ENCODE measurements around the gene ZNF222. TPM values are rescaled to one million over a fixed set of nuclear protein-coding genes. Genes with fewer than 3 reads are reported as not detected.
A peak's percentile ranks its signal among the peaks of the same experiment; 100 is the strongest.

The ZNF222 gene
- polyA plus RNA-seq, 1 donor (not counting 4 experiments of a cell fraction or from before 2014, with no cell fraction given): 2.7 TPM

- no peak overlapping the region for H3K9ac ChIP-seq (ENCODE audit: control insufficient read depth, extremely low read depth, insufficient read depth, low read length)
- H3K27ac ChIP-seq (ENCODE audit: control insufficient read depth, insufficient read depth, low read length): no peak overlapping the region
- peaks cover 3% of the 10 kb centered on the region for H3K79me2 ChIP-seq (ENCODE audit: control insufficient read depth, insufficient read depth, low read length)
- no peak overlapping the region for H3K4me2 ChIP-seq (ENCODE audit: control insufficient read depth, extremely low read depth, insufficient read depth, low read depth, low read length)
- H3K4me1 ChIP-seq (ENCODE audit: control insufficient read depth, extremely low read depth, insufficient read depth, low read length): peaks cover 16% of the 10 kb centered on the region
- H4K20me1 ChIP-seq (ENCODE audit: control insufficient read depth, extremely low read depth, insufficient read depth, low read length): no peaks in the 10 kb centered on the region
- H3K36me3 ChIP-seq (ENCODE audit: control insufficient read depth in 2 of 2, extremely low read depth in 1 of 2, insufficient read depth in 2 of 2, low read length in 2 of 2): peaks cover 0 to 12% of the 10 kb centered on the region in 2 experiments
- FAIRE-seq: no peak
- H3K9me1 ChIP-seq (ENCODE audit: control insufficient read depth, extremely low read depth, insufficient read depth, low read length): no peaks in the 10 kb centered on the region
- H3K27me3 ChIP-seq (ENCODE audit: control insufficient read depth, extremely low read depth, insufficient read depth, low read length): no peaks in the 10 kb centered on the region
- dilution Hi-C loops (cut with MboI; ENCODE audit: extremely low pct_ligation_motif_present, low sequenced_read_pairs): no loop called here
- no peak for DNase-seq (ENCODE audit: low read depth, low spot score)
- no peak overlapping the region for H3K4me3 ChIP-seq (ENCODE audit: control insufficient read depth in 2 of 3, extremely low read depth in 1 of 3, insufficient read depth in 2 of 3, low read depth in 1 of 3, low read length in 3 of 3)
- H3K9me3 ChIP-seq (ENCODE audit: control insufficient read depth, low read depth, low read length): peaks cover 6% of the 10 kb centered on the region
- H2AFZ ChIP-seq (ENCODE audit: control insufficient read depth, low read length): no peak overlapping the region
- TF ChIP-seq CTCF (optimal IDR thresholded peaks at IDR 0.05 in 1 of 3, IDR thresholded peaks at IDR 0.05 in 1 of 3, conservative IDR thresholded peaks at IDR 0.05 in 1 of 3; ENCODE audit: extremely low read depth in 1 of 3, insufficient read depth in 2 of 3, low read length in 3 of 3): no peak
These were observed 44.2 kb downstream of the ZNF222 start for GRCh38 chr19:44069415-44069814.

- Histone ChIP-seq H3K4me1 (ENCODE audit: control insufficient read depth, extremely low read depth, insufficient read depth, low read length) (peaks cover 16% of the 10 kb centered on the region), H3K9ac (ENCODE audit: control insufficient read depth, extremely low read depth, insufficient read depth, low read length) (peak within 1 kb of the TSS; percentile 62), H3K9me1 (ENCODE audit: control insufficient read depth, extremely low read depth, insufficient read depth, low read length) (no peaks in the 10 kb centered on the region), H3K27me3 (ENCODE audit: control insufficient read depth, extremely low read depth, insufficient read depth, low read length) (no peaks in the 10 kb centered on the region), H3K4me3 (ENCODE audit: control insufficient read depth in 2 of 3, extremely low read depth in 1 of 3, insufficient read depth in 2 of 3, low read depth in 1 of 3, low read length in 3 of 3) (peak within 1 kb of the TSS; percentile 54 to 97 (median 96)), H3K9me3 (ENCODE audit: control insufficient read depth, low read depth, low read length) (no peaks in the 10 kb centered on the region), H3K4me2 (ENCODE audit: control insufficient read depth, extremely low read depth, insufficient read depth, low read depth, low read length) (peak within 1 kb of the TSS; percentile 98), H3K79me2 (ENCODE audit: control insufficient read depth, insufficient read depth, low read length) (peaks cover 9% of the 10 kb centered on the region), H4K20me1 (ENCODE audit: control insufficient read depth, extremely low read depth, insufficient read depth, low read length) (no peaks in the 10 kb centered on the region), H3K36me3 (ENCODE audit: control insufficient read depth in 2 of 2, extremely low read depth in 1 of 2, insufficient read depth in 2 of 2, low read length in 2 of 2) (peaks cover 0 to 4% of the 10 kb centered on the region in 2 experiments), H2AFZ (ENCODE audit: control insufficient read depth, low read length) (peak within 1 kb of the TSS; percentile 100), H3K27ac (ENCODE audit: control insufficient read depth, insufficient read depth, low read length) (peak within 1 kb of the TSS; percentile 64)
- TF ChIP-seq CTCF (optimal IDR thresholded peaks at IDR 0.05 in 1 of 3, IDR thresholded peaks at IDR 0.05 in 1 of 3, conservative IDR thresholded peaks at IDR 0.05 in 1 of 3; ENCODE audit: extremely low read depth in 1 of 3, insufficient read depth in 2 of 3, low read length in 3 of 3) (no peak), EZH2 (IDR thresholded peaks at IDR 0.05; ENCODE audit: low read length) (no peak)
- dilution Hi-C loops (cut with MboI; ENCODE audit: extremely low pct_ligation_motif_present, low sequenced_read_pairs): no loop called here
- DNase-seq (ENCODE audit: low read depth, low spot score): peak; percentile 41
- FAIRE-seq: peak; percentile 93
These were observed 46.8 kb downstream of the ZNF222 start, which contains the start of gene ZNF284 for GRCh38 chr19:44071824-44072542. ZNF284 (plus strand) TSS chr19:44072159; CDS start chr19:44076390, 4,231 bp downstream.

Data from keratinocyte (primary cell).